Skin of body (tissue), 2 donors: ENCODE results near the gene SSR1. TPM values are rescaled to one million over a fixed set of nuclear protein-coding genes. Genes with fewer than 3 reads are reported as not detected.
A peak's percentile ranks its signal among the peaks of the same experiment; 100 is the strongest.
"Not testable (repeated sequence)": the region's sequence is repeated elsewhere in the genome, so short reads cannot be mapped to it uniquely, and the experiment has no call there.

ENCODE experiments used
- DNase-seq: peaks from one replicate; lab custom pipeline; 2025; lab: John Stamatoyannopoulos, UW
- total RNA-seq: library from RNA; depleted of rRNA; stranded (reverse); fragments of >200 nt; gene quantifications from one replicate; pipeline ENCODE4 v1.2.3, GENCODE V29; 2014

The SSR1 gene
- 43.0 TPM for total RNA-seq

DNA sequence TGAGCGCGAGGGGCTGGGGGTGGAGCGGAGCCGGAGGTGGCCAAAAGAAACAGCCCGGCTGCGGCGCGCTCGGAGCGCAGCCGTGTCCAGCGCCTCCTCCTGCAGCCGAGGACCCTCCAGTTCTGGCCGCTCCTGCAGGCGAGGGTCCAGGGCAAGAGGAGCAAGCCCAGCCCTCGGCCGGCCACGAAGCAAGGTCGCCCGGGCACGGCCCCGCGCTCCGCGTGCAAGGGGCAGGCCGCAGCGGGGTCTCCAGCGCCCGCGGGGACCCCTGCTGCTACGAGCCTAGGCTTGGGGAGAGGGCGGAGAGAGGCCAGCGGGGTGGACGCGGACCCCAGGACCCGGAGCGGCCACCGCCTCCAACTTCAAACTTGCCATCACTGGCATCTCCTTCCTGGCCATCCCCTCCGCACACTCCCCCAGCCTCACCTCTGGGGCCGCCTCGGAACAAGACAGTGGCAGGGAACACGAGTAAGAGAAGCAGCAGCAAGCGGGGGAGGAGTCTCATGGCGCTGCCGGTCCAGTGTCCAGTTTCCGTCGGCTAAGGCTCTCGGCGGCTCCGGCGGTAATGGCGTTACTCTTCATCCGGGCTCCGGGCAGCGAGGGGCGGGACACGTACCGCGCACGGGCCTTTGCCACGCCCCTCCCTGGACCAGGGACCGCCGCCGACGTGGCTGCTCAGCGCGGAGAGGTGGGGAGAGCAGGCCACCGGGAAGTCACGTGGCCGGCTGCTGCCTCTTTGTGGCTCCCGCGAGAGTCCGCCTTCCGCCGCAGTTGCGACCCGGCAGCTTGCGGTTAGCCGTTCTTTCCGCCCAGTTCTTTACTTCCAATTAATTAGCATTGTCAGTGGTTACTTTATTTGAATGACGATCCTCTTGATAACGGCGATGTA is at the start of gene SSR1:
TSS of gene SSR1 (minus strand) at position 584 of the 889 bp plus-strand sequence. CDS start at position 505, 79 bp downstream.
- peak; percentile 96 for DNase-seq

DNA sequence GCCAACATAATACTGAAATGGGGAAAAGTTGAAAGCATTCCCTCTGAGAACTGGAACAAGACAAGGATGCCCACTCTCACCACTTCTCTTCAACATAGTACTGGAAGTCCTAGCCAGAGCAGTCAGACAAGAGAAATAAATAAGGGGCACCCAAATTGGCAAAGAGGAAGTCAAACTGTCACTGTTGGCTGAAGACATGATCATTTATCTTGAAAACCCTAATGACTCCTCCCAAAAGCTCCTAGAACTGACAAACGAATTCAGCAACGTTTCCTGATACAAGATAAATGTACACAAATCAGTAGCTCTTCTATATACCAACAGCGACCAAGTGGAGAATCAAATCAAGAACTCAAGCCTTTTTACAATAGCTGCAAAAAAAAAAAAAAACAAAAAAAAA is 38.9 kb upstream of the SSR1 start:
- DNase-seq: not testable (repeated sequence)

DNA sequence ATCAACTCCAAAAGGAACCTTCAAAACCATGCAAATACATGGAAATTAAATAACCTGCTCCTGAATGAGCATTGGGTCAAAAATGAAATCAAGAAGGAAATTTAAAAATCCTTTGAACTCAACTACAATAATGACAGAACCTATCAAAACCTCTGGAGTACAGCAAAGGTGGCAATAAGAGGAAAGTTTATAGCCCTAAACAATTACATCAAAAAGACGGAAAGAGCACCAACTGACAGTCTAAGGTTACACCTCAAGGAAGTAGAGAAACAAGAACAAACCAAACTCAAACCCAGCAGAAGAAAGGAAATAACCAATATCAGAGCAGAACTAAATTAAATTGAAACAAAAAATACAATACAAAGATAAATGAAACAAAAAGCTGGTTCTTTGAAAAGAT is 37.6 kb upstream of the SSR1 start:
- DNase-seq: not testable (repeated sequence)

DNA sequence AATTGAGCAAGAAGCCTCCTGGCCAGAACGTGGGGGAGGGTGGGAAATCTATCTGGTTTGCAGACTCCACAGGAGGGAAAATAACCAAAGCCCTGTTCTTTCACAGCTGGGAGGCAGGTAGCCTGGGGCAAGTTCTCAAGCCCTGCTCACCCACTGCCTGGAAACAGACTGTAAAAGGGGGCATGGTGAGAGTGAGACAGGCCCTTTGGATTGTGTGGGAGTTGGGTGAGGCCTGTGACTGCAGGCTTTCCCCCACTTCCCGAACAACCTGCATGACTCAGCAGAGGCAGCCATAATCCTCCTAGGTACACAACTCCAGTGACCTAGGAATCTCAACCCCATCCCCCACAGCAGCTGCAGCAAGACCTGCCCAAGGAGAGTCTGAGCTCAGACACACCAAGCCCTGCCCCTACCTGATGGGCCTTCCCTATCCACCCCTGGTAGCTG is 34.6 kb upstream of the SSR1 start:
- DNase-seq: not testable (repeated sequence)

DNA sequence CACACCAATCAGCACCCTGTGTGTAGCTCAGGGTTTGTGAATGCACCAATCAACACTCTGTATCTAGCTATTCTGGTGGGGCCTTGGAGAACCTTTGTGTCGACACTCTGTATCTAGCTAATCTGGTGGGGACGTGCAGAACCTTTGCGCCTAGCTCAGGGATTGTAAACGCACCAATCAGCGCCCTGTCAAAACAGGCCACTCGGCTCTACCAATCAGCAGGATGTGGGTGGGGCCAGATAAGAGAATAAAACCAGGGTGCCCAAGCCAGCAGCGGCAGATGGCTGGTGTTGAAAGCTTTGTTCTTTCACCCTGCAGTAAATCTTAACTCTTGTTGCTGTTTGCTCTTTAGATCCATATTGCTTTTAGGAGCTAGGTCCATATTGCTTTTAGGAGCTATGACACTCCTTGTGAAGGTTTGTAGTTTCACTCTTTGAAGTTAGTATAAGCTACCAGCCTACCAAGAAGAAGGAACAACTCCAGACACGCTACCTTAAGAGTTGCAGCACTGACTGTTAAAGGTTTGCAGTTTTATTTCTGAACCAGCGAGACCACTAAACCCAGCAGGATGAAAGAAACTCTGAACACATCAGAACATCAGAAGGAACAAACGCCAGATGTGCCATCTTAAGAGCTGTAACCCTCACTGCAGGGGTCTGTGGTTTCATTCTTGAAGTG is 31.9 kb upstream of the SSR1 start:
- not testable (repeated sequence) for DNase-seq

DNA sequence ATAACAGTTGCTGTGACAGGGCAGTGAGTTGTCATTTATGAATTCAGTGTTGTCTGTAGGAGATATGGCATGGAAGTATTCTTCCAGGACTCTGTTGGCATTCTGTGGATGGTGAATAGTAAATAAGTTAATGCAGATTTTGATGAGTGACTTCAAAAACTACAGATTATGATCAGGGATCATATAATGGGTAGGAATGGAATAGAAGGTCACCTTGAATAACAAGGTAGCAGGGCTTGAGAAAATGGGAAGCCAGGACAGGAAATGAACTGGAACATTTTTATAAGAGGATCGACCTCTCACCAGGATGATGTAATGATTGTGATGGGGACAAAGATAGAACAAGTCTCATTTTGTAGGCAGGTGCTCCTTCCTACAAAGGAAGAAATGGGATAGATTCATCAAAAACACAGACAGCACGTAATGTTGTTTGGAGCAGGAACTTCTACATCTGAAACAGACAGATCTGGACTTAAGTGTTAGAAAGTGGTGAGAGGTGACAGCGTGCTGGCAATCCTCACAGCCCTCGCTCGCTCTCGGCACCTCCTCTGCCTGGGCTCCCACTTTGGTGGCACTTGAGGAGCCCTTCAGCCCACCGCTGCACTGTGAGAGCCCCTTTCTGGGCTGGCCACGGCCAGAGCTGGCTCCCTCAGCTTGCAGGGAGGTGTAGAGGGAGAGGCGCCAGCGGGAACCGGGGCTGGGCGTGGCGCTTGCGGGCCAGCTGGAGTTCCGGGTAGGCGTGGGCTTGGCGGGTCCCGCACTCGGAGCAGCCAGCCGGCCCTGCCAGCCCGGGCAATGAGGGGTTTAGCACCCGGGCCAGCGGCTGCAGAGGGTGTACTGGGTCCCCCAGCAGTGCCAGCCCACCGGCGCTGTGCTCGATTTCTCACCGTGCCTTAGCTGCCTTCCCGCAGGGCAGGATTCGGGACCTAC is 30.8 kb upstream of the SSR1 start:
- DNase-seq: no peak

DNA sequence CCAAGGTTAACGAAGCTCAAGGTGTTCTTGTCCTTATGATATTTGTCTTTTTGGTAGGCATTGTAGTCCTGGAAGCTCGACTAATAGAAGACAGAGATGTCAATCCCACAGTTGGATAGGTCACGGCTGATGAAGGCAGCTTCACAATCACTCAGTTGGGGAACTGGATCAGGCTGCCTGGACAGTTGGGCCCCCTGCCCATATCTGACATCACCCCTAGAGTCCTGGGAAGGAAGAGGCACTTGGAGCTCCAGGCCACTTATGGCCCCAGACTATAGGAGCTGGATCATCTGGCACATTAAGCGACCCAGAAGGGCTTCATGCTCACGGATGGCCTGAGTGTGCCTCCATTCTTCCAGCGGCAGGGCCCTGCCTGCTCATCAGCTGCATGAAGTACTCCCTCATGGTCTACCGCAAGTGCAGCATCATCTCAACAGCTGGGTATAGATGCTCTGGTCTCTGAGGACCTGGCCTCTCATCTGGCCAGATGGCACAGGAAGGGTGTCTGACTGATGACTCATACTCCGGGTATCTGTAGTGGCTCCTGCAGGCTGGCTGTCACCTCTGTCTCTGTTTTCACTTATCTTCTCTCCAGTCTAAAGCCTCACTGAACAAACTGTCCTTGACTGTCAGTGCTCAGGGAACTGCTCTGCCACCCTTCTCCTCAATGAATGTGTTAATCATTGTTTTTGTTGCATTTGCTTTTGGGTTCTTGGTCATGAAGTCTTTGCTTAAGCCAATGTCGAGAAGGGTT is 29.2 kb upstream of the SSR1 start:
- no peak for DNase-seq

DNA sequence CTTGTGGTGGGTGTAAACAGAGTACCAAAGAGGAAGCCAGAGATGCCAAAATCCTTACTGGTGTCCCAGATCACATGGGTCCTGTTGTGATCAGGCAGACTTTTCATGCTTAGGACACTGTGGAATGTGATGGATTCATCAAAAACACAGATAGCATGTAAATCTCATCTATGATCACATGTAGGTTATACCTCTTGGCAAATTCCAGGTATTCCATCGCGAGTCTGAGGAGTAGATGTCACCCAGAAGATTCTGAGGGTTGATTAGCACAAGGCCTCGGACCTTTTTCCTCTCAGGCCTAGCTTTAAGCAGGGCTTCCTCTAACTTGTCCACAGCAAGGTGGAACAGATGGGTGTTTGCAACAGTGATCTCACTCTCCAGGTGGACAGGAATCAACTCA is 28.3 kb upstream of the SSR1 start:
- no peak for DNase-seq

DNA sequence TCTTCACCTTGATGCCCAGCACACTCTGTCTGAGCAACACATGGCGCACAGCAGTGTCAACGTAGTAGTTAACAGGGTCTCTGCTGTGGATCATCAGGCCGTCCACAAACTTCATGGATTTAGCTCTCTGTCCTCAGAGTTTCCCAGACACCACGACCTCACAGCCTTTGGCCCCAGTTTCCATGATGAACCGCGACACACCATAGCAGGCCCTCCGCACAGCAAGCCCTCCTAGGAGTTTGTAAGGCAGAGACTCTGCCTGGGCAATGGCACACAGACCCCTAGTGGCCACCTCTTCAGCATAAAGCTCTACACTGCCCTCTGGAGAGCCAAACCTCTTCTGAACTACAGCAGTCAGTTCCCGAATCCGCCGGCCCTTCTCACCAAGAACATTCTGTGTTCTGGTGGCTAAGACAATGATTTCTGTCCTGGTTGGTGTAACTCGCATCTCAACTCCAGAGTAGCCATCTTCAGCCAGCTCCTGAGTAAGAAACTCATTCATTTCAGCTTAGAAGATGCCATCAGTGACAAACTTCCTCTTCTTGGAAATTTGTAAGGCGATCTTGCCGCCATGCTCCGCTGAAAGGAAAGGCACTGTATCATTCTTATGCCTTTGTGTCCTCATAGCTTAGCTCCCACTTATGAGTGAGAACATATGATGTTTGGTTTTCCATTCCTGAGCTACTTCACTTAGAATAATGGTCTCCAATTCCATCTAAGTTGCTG is 26.2 kb upstream of the SSR1 start:
- not testable (repeated sequence) for DNase-seq

DNA sequence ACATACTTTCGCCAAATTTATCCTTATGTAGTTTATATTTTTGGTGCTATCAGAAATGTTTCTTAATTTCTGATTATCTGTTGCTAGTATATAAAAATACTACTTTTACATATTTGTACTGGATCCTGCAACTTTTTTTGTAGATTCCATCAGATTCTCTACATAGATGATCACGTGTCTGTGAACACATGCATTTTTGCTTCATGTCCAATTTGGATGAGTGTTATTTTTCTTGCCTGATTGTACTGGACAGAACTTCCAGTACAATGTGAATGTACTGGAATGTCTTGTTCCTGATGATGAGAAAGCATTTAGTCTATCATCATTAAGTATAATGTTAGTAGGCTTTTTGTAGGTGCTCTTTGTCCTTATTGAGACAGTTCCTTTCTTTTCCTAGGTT is 25.0 kb upstream of the SSR1 start:
- DNase-seq: no peak

DNA sequence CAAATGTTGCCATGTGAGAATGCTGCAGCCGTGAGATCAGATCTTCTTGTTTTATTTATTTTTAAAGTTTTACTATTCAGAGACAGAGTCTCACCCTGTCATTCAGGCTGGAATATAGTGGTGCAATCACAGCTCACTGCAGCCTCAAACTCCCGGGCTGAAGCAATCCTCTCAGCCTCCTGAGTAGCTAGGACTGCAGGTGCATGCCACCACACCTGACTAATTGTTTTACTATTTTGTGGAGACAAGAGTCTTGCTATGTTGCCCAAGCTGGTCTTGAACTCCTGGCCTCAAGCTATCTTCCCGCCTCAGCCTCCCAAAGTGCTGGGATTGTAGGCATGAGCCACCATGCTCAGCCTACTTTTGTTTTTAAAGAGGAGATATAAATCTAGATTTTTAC is 22.5 kb upstream of the SSR1 start:
- DNase-seq: no peak

DNA sequence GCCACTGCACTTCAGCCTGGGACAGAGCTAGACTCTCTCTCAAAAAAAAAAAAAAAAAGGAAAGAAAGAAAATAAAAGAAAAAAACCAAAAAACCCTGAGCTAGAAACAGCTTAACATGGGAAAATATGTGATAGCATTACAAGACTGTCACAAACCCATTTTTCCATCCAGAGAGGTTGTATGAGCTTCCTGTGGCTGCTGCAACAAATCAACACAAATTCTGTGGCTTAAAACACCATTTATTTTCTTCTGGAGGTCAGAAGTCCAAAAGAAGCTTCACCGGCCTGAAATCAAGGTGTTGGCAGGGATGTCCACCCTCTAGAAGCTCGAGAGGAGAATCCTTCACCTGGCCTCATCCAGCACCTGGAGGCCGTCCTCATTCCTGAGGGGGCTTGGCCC is 21.7 kb upstream of the SSR1 start:
- no peak for DNase-seq

DNA sequence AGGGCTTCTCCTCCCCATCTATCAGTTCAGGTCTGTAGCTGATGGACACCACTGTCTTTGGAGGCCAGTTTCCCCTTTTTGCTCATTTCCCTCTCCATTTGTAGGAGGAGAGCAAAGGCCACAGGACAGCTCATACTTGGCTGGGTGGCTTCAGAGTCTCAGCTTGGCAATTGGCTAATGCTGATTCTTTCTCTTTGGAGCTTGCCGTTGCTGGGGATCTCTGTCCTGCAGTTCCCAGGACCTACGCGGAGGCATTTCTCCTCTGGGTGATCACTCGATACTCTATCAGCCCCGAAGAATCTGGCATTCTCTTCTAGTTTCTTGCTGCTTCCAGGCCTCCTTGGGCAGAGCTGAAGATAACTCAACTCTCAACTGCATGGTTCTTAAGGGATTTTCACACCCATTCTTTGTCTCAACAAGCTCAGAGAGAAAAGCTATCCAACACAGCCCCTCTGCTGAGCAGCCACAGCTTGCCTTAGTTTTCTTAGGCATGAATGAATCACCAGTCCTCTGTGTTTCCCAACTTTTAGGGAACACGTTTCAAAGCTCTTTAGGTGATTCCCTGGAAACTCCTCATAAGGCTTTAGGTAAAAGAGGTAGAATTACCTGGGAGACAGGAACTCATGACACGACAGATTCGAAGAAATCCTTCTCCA is 19.2 kb upstream of the SSR1 start:
- no peak for DNase-seq

DNA sequence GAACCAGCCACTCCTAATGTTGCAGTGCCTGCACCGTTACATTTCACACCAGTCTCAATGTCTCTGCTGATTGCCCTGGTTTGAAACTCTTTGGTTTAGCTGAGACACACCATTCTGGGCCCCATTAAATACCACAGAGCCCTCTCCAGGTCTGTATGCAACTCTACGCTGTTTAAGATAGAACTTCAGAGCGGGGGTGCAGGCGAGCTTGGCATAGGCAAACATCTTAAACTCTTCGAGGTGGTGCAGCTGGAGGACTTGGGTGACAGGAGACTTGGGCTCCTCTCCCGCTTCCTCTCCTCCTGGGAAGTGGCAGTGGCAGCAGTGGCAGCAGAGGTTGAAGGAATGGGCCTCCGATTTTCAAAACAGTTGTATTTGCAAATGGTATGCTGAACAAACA is 18.5 kb upstream of the SSR1 start:
- no peak for DNase-seq

DNA sequence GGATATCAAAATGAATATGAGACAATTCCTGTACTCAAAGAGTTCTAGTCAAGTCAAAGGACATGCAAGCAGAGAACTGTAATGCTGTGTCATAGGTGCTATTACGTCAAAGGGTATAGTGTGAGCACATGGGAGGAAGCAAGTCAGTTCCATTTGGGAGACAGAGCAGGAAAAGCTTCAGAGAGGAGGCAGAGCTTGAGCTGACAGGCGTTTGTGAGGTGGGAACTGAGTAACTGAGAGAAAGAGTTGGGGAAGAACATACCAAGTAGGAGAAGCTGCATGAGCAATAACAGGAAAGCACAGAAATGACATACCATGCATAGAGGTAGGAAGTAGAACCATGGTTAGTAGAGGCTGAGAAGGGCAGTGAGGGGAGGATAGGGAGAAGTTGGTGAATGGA is 15.2 kb upstream of the SSR1 start:
- DNase-seq: no peak

DNA sequence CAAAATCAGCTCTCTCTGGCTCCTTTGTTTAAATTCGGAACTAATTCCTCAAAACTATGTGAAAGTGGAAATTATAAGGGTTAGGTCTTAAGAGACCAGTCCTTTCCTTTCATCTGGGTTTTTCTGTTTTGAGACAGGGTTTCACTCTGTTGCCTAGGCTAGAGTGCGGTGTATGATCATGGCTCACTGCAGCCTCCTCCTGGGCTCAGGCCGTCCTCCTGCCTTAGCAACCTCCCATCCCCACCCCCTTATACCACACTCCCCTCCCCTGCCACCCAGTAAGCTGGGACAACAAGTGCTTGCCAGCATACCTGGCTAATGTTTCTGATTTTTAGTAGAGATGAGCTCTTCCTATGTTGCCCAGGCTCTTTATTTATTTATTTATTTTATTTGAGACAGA is 12.8 kb upstream of the SSR1 start:
- no peak for DNase-seq

DNA sequence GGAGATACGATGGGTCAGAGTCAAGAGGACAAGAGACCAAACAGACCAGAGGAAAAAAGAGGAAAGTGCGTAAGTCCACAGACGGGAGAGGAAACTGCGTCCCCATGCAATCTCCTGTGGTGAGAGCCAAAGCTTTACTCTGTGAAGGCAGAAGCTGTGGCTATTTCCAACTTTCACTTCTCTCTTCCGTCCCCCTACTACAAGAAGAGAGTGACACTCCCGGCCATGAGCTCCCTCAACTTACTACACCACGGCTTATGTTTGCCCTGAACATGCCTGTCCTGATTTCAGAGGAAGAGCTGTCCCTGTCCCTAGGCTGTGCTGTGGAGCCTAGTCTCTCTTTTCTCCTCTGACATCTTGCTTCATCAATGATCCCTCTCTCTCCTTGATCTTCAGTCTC is 11.5 kb upstream of the SSR1 start:
- DNase-seq: no peak

DNA sequence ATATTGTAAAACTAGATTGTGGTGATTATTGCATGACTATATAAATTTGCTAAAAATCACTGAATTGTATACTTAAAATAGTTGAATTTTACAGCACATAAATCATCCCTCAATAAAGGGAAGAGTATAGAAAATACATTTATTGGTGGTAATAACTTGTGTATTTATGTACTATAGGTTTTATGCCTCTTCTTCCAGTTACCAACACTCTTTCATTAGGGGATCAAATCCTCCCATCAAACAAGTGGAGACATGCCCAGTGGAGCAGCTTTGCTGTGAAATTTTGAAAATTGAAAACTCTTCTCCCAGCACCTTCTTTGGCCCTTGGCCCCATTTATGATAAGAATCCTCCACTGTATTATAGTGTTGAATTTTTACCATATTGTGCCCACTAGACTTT is 10.1 kb upstream of the SSR1 start:
- no peak for DNase-seq

DNA sequence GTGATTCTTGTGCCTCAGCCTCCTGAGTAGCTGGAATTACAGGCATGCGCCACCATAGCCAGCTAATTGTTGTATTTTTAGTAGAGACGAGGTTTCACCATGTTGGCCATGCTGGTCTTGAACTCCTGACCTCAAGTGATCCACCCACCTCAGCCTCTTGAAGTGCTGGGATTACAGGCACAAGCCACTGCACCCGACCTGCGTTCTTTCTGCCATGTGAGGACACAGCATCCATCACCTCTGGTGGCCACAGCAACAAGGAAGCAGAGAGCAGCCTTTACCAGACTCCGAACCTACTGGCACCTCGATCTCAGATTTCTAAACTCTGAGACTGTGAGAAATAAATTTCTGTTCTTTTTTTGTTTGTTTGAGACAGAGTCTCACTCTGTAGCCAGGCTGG is 8.9 kb upstream of the SSR1 start:
- DNase-seq: not testable (repeated sequence)

DNA sequence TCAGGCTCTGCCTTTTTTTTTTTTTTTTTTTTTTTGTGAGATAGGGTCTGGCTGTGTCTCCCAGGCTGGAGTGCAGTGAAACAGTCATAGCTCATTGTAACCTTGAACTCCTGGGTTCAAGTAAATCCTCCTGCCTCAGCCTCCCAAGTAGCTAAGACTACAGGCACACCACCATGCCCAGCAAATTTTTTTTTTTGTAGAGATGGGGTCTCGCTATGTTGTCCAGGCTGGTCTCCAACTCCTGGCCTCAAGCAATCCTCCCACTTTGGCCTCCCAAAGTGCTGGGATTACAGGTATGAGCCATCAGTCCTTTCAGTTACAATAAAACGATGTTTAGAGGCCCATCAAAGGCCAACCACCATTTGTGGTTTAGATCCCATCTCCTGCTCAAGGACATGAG is 6.4 kb upstream of the SSR1 start:
- DNase-seq: not testable (repeated sequence)
